Amygdala (tissue), 56 donors: ENCODE results near the gene FSTL4.

Source experiments
- DNase-seq, 56 donors: peaks; one replicate each; lab custom pipeline; 2025; lab: John Stamatoyannopoulos, UW

Gene FSTL4

DNA sequence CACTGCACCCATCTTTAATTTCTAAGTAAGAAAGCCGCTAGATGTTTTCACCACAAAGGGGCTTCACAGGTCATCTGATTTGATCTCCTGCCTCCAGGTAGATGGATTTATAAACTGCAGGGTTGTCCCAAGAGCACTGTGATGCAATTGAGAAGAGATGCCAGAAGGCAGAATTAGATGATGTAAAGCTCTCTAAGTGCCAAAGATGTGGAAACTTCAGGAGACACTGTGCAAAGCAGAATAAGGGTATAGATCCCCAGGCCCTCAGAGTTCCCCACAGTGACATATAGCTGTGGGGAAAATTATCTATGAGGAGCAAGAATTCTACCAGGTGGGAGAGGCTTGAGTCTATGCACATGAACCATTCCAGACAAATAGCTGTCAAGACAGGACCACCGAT, 90.5 kb downstream of the FSTL4 start:
- no peak for DNase-seq

DNA sequence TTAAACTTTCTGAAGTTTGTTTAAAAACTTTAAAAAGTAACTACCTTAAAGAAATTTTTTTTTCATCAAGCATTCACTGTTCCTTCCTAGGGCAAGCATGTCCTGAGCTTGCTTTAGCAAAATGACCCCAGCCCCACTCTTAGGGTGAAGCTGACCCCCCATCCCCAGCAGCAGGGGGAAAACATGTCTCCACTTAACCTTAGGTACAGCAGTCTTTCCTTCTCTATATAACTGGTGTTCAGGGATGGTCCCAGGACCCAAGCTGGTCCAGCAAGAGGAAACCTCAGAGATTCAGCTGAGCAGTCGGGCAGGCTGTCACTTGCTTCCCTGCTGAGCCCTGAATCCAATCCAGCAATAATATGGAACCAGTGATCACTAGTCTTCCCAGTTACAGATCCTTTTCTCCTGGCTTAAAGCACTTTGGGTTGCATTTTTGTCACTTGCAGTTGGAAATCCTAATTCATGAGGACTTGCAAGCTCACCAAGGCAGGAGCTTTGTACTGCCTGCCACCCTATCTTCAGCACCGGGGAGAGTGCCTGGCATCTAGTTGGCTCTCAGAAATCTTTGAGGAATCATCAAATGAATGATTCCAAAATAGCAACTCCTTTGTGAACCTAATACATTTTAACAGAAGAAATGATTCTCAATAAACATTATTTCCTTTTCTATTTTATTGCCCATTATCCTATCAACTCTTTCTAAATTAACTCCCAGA, 91.2 kb downstream of the FSTL4 start:
- DNase-seq = no peak

DNA sequence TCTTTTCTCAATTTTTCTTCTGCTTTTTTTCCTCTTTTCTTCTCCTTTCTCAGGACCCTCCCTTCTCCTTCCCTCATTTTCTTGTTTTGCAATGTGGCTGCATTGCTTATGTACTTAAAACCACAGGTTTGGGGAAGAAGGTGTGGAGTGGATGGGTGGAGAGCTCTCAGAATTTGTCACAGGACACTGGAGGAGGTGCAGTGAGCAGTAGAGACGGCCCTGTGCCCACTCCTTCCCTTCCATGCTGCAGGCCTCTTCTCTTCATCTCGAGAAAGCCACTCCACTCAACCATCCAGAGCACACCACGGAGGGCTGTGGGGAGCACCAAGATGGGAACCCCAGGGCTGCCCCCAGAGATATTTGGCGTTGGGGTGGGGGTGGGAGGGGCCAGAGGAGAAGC, 92.3 kb downstream of the FSTL4 start:
- no peak for DNase-seq

DNA sequence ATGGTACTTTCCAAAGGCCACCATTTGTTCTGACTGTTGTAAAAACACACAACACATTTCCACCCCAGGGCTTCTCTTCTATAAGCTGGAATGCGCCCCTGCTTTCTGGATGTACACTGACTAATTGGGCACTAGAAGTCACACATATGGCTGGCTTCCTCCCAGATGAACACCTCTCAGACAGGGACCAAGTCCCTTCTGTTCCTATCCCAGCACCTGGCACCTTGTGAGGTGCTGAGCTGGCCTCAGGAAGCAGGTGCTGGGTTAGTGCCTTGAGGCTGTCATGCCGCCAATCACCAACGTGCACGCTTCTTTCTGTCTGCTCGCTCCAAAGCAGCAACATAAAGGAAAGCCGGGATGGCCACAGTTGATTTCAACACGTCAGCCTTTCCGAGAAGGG, 93.2 kb downstream of the FSTL4 start:
- no peak for DNase-seq

DNA sequence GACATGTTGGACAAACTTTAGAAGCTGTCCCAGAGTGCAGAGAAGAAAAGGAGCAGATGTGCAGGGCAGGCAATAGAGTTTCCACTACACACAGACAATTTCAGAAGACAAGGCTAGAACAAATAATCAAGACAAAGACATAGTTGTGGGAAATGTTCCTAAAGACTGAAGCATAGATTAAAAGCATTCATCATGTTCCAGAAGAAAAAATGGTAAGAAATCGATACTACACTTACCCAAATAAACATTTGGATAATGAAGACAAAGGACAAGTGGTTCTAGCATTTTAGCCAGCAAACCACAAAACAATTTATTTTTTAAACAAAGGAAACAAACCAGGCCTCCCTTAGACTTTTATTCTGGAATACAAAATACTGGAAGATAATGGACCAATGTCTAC, 97.9 kb downstream of the FSTL4 start:
- DNase-seq = no peak

DNA sequence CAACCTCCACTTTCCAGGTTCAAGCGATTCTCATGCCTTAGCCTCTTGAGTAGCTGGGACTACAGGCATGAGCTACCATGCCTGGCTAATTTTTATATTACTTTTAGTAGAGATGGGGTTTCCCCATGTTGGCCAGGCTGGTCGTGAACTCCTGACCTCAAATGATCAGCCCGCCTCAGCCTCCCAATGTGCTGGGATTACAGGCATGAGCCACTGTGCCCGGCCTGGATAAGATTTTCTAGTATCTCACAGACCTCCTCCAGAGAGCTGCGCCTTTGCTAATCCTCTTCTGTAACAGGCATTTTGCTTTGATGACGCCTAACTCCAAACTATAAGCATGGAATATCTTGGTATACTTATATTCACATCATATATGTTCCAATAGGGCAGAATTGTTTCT, 99.4 kb downstream of the FSTL4 start:
- DNase-seq = no peak

DNA sequence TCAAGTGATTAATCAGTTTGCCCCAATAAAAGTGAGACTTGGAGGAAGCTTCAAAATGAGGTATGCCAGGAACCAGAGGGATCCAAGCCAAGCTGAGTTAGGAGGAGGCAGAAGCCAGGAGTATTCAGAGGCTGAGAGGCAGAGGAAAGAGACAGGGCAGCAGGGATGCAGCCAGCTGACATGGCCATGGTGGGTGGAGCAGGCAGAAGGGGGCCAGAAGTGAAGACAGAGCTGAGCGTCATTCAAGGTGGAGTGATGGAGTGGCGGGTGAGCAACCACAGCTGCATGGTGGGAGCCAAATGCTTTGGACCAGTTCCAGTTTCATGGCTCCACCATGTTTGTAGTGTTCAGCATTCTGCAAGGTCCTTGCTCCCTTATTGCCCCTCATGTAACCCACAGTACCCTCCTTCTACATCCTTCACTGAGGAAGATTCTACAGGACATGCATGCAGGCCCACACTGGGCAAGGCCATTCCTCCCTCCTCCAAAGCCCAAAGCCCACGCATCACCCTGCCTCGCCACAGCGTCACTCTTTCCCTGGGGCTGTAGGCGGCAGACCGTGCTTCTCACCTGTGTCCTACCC, 100.6 kb downstream of the FSTL4 start:
- no peak for DNase-seq

DNA sequence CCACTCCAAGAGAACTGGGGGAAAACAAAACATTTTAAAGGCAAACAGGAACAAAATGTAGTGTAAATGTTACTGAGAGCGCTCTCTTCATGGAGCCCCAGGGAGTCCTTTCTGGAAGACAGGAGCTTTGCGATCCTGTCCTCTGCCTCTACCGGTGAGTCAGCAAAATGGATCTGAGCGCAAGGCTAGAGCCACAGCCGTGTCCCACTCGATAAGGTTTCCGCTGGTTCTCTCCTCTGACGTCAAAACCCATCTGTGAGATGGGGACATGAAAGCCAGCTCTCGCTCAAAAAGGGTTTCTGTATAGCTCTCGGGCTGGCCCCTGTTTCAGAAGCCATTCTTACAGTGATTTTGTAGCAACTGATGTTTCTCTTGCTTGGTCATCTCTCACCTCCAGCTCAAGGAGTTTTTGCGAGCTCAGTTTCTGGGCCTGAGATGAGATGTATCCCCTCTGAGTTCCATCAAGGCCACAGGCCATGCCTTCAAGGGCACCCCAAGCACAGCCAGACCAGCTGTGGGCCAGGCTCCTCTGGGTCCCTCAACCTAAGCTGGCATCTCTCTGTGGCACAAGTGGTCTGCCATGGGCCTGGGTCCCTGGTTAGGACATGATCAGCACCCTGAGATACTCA, 101.6 kb downstream of the FSTL4 start:
- no peak for DNase-seq

DNA sequence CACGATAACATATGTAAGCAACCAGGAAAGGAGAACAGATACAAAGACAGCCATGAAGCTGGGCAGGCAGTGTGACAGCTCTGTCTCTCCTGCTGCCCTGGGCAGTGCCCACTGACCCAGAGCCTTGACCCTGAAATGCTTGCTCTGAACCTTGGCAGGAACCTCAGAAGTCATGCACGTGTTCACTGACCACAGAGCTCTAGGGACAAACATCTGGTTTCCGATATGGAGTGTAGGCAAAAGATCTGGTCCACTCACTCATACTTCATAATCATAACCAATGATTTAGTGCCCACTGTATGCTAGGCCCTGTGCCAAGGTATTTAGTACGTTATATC, 102.6 kb downstream of the FSTL4 start:
- no peak for DNase-seq

DNA sequence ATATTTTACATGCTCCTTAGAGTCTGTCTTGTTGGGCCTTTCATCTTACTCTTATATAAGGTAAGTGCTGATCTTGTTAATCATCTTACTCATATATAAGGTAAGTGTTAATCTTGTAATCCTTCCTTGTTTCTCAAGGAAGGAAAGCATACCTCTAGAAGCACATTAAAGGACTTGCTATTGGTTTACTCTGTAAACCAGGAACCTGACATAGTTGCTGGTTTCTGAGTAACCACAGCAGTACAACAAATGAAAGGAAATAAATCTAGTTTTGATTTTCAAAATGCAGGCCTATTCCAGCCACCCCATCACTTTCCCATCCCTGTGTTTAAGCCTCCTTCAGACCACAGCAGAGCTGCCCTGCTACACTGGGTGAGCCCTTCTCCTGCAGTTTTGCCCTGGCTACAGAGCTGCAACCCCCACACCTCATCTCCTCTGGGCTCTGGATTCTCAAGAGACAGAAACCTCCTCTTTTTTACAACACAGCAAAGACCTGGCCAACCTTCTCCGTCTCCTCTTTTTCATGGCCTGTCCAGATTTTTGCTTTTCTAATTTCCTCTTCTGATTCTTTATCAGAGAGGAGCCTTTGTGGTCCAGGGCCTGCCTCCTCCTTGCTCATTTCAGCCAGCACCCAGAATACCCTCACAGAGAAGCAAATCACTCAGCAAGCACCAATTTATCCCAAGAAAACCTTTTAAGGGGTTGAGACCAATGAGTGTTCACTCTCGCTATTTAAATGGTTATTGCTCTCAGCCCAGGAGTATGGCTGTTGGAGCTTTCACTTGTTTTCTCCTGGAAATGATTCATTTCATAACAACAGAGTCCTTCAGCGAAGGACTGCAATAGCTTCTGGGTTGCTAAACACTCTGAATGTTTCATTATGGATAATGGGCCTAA, 103.2 kb downstream of the FSTL4 start:
- no peak for DNase-seq

DNA sequence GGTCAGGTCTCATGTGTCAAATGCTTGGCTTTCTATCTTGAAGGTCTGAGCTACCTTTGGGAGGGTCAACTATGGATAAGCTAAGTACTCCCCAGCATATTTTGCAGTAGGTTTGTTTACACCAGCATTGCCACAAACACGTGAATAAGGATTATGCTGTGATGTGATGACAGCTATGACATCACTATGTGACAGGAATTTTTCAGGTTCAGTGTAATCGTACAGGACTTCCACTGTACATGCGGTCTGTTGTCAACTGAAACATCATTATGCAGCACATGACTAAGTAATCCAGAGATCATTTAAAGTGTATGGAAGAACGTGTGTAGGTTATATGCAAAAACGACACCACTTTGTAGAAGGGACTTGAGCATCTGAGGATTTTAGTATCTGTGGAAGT, 104.0 kb downstream of the FSTL4 start:
- no peak for DNase-seq

DNA sequence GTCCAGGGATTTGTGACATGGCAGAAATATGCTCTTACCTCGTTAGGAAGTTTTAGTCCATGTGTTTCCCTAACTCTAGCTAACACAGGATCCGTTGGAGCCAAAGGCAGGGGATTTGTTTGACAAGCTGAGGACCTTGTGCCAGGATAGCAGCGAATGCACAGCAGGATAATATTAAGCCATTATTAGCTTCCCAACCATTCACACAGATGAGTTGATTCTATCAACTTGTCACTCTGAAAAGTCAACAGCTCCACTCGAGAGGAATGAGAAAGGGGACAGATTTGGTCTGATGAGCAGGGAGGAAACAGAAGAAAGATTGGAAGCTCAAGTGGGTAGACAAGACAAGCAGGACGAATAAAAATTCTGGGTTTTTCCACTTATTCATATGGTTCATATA, 106.2 kb downstream of the FSTL4 start:
- no peak for DNase-seq

DNA sequence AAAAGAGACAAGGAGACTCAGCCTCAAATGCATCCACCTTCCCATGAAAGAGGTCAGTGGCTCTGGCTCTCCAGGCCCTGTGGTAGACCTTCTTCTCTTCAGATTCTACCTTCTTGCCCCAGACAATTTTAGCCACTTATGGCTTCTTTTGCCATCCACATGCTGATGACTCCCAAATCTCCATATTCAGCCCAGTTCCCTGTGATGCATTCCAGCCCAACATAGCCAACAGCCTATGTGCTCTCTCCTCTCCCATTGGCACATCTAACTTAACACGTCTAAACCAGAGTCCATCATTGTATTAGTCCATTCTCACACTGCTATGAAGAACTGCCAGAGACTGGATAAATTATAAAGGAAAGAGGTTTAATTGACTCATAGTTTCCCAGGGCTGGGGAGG, 108.8 kb downstream of the FSTL4 start:
- DNase-seq = no peak

DNA sequence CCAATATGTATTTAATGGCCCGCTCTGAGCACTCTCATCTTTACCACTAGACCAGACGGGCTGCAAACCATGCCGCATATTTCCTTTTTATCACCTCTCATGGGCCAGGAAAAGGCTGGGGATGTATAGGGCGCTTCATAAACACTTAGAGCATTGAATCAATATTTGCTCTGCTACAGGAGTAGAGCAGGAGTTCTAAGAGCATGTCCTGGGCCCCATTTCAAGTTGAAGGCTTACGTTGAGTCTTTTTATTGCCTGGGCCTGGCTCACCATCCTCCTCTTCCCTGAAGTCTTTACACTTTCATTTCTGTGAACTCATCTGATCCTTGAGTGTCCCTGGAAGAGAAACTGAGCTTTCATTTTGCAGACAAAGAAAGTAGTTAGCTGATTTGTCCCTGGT, 112.4 kb downstream of the FSTL4 start:
- DNase-seq = no peak

DNA sequence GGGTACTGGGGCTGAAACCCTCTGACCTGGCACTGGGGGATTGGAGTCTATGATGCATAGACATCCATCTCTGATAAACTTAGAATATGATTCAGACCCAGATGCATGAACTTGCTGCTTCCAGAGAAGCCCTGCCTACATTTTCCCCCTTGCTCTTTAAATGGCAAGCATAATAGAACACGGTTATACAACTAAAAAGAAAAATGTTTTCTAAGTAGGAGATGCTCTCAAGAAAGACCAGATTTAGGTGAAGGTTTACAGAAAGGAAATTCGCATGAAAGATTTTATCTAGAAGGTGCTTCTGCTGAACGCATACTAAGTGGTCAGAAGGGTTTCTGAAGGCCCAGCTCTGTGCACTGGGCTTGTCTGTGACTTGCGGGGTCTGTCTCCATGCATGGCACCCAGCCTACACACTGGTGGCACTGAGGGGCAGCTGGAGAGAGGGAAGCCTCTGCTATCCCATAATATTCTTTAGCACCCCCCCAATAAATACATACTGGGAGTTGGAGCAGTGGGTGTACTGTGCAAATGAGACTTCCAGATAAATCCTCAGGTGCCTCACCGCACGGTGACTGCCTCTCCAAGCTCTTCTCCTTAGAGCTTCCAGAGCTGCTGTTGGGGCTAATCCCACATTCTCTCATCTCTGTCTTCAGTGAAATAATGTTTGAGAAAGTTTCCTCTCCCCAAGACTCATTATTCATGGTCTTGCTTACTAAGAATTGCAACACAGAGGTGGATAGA, 114.6 kb downstream of the FSTL4 start:
- DNase-seq = no peak

DNA sequence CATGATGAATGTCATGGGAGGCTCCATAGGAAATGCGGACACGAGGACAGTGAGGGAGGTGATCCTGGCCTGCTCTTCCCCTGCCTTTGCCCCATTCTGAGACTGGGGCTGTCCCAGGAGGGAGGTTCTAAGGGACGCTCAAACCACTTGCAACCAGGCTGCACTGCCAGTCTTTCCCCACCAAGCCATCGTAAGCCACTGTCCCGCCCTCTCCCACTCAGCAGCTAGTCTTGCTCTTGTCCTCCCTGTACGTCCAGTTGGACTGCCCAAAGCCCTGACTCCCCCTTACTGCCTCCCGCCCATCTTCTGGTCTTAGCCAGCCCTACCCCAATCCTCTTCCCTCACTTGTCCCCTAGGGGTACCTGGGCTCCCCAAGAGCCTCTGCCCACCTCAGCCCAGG, 115.7 kb downstream of the FSTL4 start:
- no peak for DNase-seq

DNA sequence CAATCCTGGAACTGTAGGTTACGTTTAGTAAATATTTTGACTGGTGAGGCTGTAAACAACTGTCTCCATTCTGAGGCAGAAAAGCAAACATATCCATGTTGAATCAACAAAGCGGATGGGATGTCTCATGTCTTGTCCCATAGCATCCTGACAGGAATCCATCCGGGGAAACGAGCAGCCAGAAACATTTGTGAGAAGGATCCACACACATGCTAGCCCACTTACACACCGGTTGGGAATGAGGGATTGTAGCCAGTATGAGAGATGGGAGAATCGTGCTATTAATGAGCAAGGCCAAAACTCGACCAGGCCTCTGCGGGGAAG, 117.5 kb downstream of the FSTL4 start:
- DNase-seq = no peak

DNA sequence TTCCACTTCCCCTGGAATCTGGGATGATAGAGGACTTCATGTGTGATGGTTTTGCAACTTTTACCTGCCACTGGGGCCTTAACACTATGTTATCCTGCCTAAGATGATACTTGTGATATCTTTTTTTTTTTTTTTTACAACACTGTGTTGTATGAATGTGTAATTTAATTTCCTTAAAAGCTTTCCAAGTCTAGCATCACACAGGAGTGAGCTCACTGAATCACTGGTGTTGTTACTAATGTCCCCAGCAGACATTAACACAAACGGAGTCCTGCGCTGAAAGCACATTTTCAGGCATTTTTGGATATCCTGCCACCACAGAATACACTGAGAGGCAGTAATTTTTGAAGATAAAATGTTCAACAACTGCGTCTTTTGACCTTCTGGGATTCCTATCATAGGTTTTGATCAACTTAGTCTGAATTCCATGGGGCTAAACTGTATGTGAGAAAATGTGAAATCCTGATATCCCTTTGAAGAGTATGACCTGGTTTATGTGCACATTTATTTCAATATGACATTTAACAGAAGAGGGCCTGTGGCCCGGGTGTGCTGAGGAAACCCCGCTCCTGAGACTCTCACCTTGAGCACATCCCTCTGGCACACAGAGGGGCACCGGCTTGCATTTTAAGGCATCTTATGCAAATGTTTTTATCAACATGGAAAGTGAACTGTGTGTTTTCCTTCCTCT, 118.0 kb downstream of the FSTL4 start:
- no peak for DNase-seq

DNA sequence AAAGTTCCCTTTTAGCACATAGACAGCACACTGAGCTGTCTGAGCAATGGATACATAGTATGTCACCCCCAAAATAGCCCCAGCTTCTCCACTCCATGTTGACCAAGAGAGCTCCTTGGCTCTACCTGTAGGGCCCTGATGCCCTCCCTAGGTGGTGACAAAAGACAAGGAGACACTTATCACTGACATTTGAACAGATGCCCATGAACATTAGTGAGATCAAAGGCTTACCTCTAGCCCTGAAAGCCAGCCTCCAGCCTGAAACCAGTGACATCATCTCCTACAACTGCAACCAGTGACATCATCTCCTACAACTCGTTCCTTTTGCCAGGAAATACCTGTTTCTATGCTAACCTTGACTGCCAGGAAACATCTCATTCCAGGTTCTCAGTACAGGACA, 122.7 kb downstream of the FSTL4 start:
- DNase-seq = no peak

DNA sequence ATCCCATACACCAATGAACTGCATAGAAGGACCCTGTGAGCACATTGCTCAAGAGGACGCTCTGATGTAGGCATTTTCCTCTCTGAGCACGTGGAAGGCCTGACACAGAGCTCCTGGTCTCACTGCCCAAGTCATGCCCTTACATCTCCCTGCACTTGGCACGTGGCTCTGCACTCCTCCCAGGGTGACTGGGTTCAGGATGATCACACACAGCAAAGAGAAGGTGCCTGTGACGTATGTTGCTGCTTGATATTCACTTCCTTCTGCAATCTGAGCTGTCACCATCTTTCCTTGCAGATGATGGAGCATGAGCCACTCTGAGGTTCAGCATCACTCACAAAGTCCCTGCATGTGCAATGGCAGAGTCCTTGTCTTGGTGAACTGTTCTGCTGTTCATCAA, 125.2 kb downstream of the FSTL4 start:
- DNase-seq = no peak
